A673 (cell line): Measurements from ENCODE around the gene PDE11A. TPM values are rescaled to one million over a fixed set of nuclear protein-coding genes. Genes with fewer than 3 reads are reported as not detected.

ENCODE experiments used
- BruUV-seq: library from RNA; stranded (reverse); fragments of 400-500 nt; replicated peaks from 2 replicates; lab custom pipeline; 2021; lab: Mats Ljungman, UMichigan
- CTCF ChIA-PET: fragments of 300-600 bp; sonication (Branson Sonifier 250); formaldehyde crosslinking; loops from one replicate; lab custom pipeline; 2022; ENCODE audit warnings: antibody characterized with exemption; lab: Charles Lee
- POLR2A ChIA-PET: fragments of 300-600 bp; sonication (Branson Sonifier 250); formaldehyde crosslinking; loops from one replicate; lab custom pipeline; 2022; ENCODE audit warnings: antibody characterized with exemption; ENCODE audit not compliant: low non-redundant PET; lab: Charles Lee
- DNase-seq: peaks from one replicate; pipeline ENCODE4 v3.0.0-alpha.2; 2015; ENCODE audit warnings: low spot score
- H3K27ac ChIP-seq: fragments of 200-600 bp; sonication (generic); 2 replicates; pipeline ENCODE4 v1.5.1; 2016; ENCODE audit warnings: mixed run types, low read depth, mild to moderate bottlenecking, mixed read lengths, antibody characterized with exemption, low read length; ENCODE audit not compliant: poor library complexity, severe bottlenecking
- H3K27me3 ChIP-seq: fragments of 200-600 bp; sonication (generic); replicated peaks from 2 replicates; pipeline ENCODE4 v1.6.1; 2017; ENCODE audit warnings: mixed run types, low read depth, mild to moderate bottlenecking, mixed read lengths, antibody characterized with exemption, low read length; ENCODE audit not compliant: insufficient read depth, poor library complexity
- H3K36me3 ChIP-seq: fragments of 200-600 bp; sonication (generic); 2 replicates; pipeline ENCODE4 v1.6.1; 2016; ENCODE audit warnings: mixed run types, mild to moderate bottlenecking, mixed read lengths, antibody characterized with exemption, low read length; ENCODE audit not compliant: insufficient read depth, poor library complexity, severe bottlenecking
- H3K4me1 ChIP-seq: fragments of 200-600 bp; sonication (generic); 2 replicates; pipeline ENCODE4 v1.6.1; 2017; ENCODE audit warnings: mixed run types, mild to moderate bottlenecking, mixed read lengths, antibody characterized with exemption, low read length; ENCODE audit not compliant: insufficient read depth, poor library complexity, severe bottlenecking
- H3K4me3 ChIP-seq: fragments of 200-600 bp; sonication (generic); 2 replicates; pipeline ENCODE4 v1.5.1; 2016; ENCODE audit warnings: low read depth, mixed run types, mild to moderate bottlenecking, mixed read lengths, low read length; ENCODE audit not compliant: poor library complexity, severe bottlenecking
- H3K9me3 ChIP-seq: fragments of 200-600 bp; sonication (generic); 2 replicates; pipeline ENCODE4 v1.6.1; 2016; ENCODE audit warnings: mixed run types, low read depth, mild to moderate bottlenecking, mixed read lengths, antibody characterized with exemption, low read length; ENCODE audit not compliant: poor library complexity, severe bottlenecking
- CTCF ChIP-seq: fragments of 300-800, 200-600 bp; sonication (generic); conservative IDR thresholded peaks from 2 replicates; pipeline ENCODE4 v1.5.1; 2017; ENCODE audit warnings: low read depth, mild to moderate bottlenecking, antibody characterized with exemption, low read length, moderate library complexity, mixed read lengths
- EZH2 ChIP-seq: fragments of 200-600 bp; sonication (generic); IDR thresholded peaks from 2 replicates; pipeline ENCODE4 v1.6.1; 2017; ENCODE audit warnings: borderline replicate concordance, low read depth, mild to moderate bottlenecking, mixed read lengths, antibody characterized with exemption, low read length; ENCODE audit not compliant: poor library complexity, severe bottlenecking
- intact Hi-C: fragments of 100-400 bp; cut with micrococcal nuclease; formaldehyde crosslinking; loops from one replicate; pipeline ENCODE4 v1.10.0; 2022; ENCODE audit not compliant: unreplicated experiment
- total RNA-seq: library from RNA; stranded (reverse); gene quantifications from 2 replicates; pipeline ENCODE4 v1.2.3, GENCODE V29; 2021

The PDE11A gene
- total RNA-seq, 1 experiment from 2014 or later, result not detected

GRCh38 chr2:177640423-177640822 is 432.2 kb downstream of the PDE11A start:
- H3K36me3 ChIP-seq, result no peaks in the 10 kb centered on the region
- no peak overlapping the region for H3K27ac ChIP-seq
- DNase-seq, result no peak
- no peak overlapping the region for H3K4me3 ChIP-seq
- TF ChIP-seq CTCF (no peak), EZH2 (no peak)
- no peaks in the 10 kb centered on the region for H3K27me3 ChIP-seq
- H3K9me3 ChIP-seq, result no peaks in the 10 kb centered on the region
- ChIA-PET CTCF (no interaction called here), POLR2A (no interaction called here)
- BruUV-seq, result no TSS peak
- intact Hi-C loops, result no loop called here
- no peaks in the 10 kb centered on the region for H3K4me1 ChIP-seq

GRCh38 chr2:177639262-177639914 is 433.2 kb downstream of the PDE11A start:
- Histone ChIP-seq H3K27me3 (no peaks in the 10 kb centered on the region), H3K4me3 (no peak overlapping the region), H3K27ac (no peak overlapping the region), H3K9me3 (no peaks in the 10 kb centered on the region), H3K36me3 (no peaks in the 10 kb centered on the region), H3K4me1 (no peaks in the 10 kb centered on the region)
- no peak for DNase-seq
- TF ChIP-seq EZH2, result no peak
- no peak for TF ChIP-seq CTCF
- CTCF ChIA-PET, result no interaction called here
- intact Hi-C loops, result no loop called here
- BruUV-seq, result no TSS peak
- POLR2A ChIA-PET, result no interaction called here

GRCh38 chr2:177638507-177638906 is 434.1 kb downstream of the PDE11A start:
- Histone ChIP-seq H3K4me3 (no peak overlapping the region), H3K4me1 (peaks cover 7% of the 10 kb centered on the region), H3K27me3 (no peaks in the 10 kb centered on the region), H3K9me3 (no peaks in the 10 kb centered on the region), H3K36me3 (no peaks in the 10 kb centered on the region), H3K27ac (no peak overlapping the region)
- ChIA-PET POLR2A (no interaction called here), CTCF (no interaction called here)
- DNase-seq, result no peak
- intact Hi-C loops, result no loop called here
- TF ChIP-seq CTCF (no peak), EZH2 (no peak)
- no TSS peak for BruUV-seq
